Neural progenitor cell (in vitro differentiated cells): ENCODE data around the gene VAMP7.

Experiments
- CTCF ChIP-seq: fragments of 200-600 bp; sonication (generic); IDR thresholded peaks from 2 replicates; pipeline ENCODE4 v1.5.1; 2017; ENCODE audit warnings: antibody characterized with exemption, mild to moderate bottlenecking
- EZH2 ChIP-seq: fragments of 200-600 bp; sonication (generic); IDR thresholded peaks from 2 replicates; pipeline ENCODE4 v1.6.1; 2017; ENCODE audit warnings: antibody characterized with exemption, mild to moderate bottlenecking, moderate library complexity
- EZH2phosphoT487 ChIP-seq: fragments of 200-600 bp; sonication (generic); IDR thresholded peaks from 2 replicates; pipeline ENCODE4 v1.6.1; 2017; ENCODE audit warnings: antibody characterized with exemption

- TF ChIP-seq CTCF (no peak), EZH2 (no peak), EZH2phosphoT487 (no peak)
These were observed 70.2 kb downstream of the VAMP7 start for GRCh38 chrX:155951237-155951789.
